ENCODE data around the gene DOCK7. TPM values are rescaled to one million over a fixed set of nuclear protein-coding genes. Genes with fewer than 3 reads are reported as not detected.
A peak's percentile ranks its signal among the peaks of the same experiment; 100 is the strongest.

The DOCK7 gene
- total and polyA plus RNA-seq, 2 of the 13 experiments (the other 11 are each of a cell fraction or from before 2014, with no cell fraction given): 45.7 to 67.2 TPM

GRCh38 chr1:62687421-62687902 lies 724 bp downstream of the DOCK7 start (continued):
- TF ChIP-seq CREB1 (IDR thresholded peaks at IDR 0.05) (no peak), CREB1 (CRISPR knock-in tag; IDR thresholded peaks at IDR 0.05) (no peak), TRIM24 (CRISPR knock-in tag; IDR thresholded peaks at IDR 0.05) (no peak), MED8 (CRISPR knock-in tag; IDR thresholded peaks at IDR 0.05; ENCODE audit: insufficient replicate concordance) (peak; percentile 28), ZNF878 (CRISPR knock-in tag; IDR thresholded peaks at IDR 0.05) (no peak), SOX5 (CRISPR knock-in tag; IDR thresholded peaks at IDR 0.05; ENCODE audit: borderline replicate concordance) (no peak), KDM3A (CRISPR knock-in tag; IDR thresholded peaks at IDR 0.05; ENCODE audit: low read depth) (no peak), JUNB (CRISPR knock-in tag; IDR thresholded peaks at IDR 0.05; ENCODE audit: borderline replicate concordance) (no peak), POLR2A (IDR thresholded peaks at IDR 0.05; ENCODE audit: insufficient read depth in 1 of 2, low read depth in 2 of 2, low read length in 2 of 2) (peak in 1 of 2 experiments; percentile 61), ATF6 (CRISPR knock-in tag; conservative IDR thresholded peaks at IDR 0.05) (no peak), RNF2 (conservative IDR thresholded peaks at IDR 0.05; ENCODE audit: low read depth) (no peak), SYNCRIP (IDR thresholded peaks at IDR 0.05; ENCODE audit: insufficient read depth, low read depth, low read length) (no peak), ZNF274 (CRISPR knock-in tag; IDR thresholded peaks at IDR 0.05) (no peak), PCBP2 (optimal IDR thresholded peaks at IDR 0.05; ENCODE audit: low read depth, low read length, poor library complexity, severe bottlenecking) (no peak), HNRNPL (IDR thresholded peaks at IDR 0.05; ENCODE audit: low read depth, low read length) (no peak), CENPT (CRISPR knock-in tag; IDR thresholded peaks at IDR 0.05; ENCODE audit: low read depth) (no peak), STAT5B (CRISPR knock-in tag; IDR thresholded peaks at IDR 0.05) (no peak), HOXA7 (CRISPR knock-in tag; IDR thresholded peaks at IDR 0.05) (no peak), HOXA3 (CRISPR knock-in tag; IDR thresholded peaks at IDR 0.05) (peak; percentile 41; the same call in 1 of the 2 replicates), ZNF430 (CRISPR knock-in tag; IDR thresholded peaks at IDR 0.05) (peak; percentile 70; the same call in 1 of the 2 replicates), ZNF841 (CRISPR knock-in tag; IDR thresholded peaks at IDR 0.05; ENCODE audit: borderline replicate concordance) (no peak), ZFP41 (CRISPR knock-in tag; IDR thresholded peaks at IDR 0.05; ENCODE audit: borderline replicate concordance) (0 out of 2 replicates have a peak, but pooled peaks have one; percentile 40), ZNF441 (CRISPR knock-in tag; IDR thresholded peaks at IDR 0.05; ENCODE audit: borderline replicate concordance) (no peak), MEIS1 (CRISPR knock-in tag; IDR thresholded peaks at IDR 0.05; ENCODE audit: borderline replicate concordance) (peak; percentile 1; the same call in 1 of the 2 replicates)
- TF ChIP-seq, protein P1, sequence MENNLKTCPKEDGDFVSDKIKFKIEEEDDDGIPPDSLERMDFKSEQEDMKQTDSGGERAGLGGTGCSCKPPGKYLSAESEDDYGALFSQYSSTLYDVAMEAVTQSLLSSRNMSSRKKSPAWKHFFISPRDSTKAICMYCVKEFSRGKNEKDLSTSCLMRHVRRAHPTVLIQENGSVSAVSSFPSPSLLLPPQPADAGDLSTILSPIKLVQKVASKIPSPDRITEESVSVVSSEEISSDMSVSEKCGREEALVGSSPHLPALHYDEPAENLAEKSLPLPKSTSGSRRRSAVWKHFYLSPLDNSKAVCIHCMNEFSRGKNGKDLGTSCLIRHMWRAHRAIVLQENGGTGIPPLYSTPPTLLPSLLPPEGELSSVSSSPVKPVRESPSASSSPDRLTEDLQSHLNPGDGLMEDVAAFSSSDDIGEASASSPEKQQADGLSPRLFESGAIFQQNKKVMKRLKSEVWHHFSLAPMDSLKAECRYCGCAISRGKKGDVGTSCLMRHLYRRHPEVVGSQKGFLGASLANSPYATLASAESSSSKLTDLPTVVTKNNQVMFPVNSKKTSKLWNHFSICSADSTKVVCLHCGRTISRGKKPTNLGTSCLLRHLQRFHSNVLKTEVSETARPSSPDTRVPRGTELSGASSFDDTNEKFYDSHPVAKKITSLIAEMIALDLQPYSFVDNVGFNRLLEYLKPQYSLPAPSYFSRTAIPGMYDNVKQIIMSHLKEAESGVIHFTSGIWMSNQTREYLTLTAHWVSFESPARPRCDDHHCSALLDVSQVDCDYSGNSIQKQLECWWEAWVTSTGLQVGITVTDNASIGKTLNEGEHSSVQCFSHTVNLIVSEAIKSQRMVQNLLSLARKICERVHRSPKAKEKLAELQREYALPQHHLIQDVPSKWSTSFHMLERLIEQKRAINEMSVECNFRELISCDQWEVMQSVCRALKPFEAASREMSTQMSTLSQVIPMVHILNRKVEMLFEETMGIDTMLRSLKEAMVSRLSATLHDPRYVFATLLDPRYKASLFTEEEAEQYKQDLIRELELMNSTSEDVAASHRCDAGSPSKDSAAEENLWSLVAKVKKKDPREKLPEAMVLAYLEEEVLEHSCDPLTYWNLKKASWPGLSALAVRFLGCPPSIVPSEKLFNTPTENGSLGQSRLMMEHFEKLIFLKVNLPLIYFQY (CRISPR knock-in tag; IDR thresholded peaks at IDR 0.05; ENCODE audit: borderline replicate concordance): no peak
- TF ChIP-seq, protein P2, sequence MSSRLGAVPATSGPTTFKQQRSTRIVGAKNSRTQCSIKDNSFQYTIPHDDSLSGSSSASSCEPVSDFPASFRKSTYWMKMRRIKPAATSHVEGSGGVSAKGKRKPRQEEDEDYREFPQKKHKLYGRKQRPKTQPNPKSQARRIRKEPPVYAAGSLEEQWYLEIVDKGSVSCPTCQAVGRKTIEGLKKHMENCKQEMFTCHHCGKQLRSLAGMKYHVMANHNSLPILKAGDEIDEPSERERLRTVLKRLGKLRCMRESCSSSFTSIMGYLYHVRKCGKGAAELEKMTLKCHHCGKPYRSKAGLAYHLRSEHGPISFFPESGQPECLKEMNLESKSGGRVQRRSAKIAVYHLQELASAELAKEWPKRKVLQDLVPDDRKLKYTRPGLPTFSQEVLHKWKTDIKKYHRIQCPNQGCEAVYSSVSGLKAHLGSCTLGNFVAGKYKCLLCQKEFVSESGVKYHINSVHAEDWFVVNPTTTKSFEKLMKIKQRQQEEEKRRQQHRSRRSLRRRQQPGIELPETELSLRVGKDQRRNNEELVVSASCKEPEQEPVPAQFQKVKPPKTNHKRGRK (CRISPR knock-in tag; IDR thresholded peaks at IDR 0.05): no peak

All from HepG2 (cell line).